OCI-M1 (cell line): ENCODE measurements around the gene SLC38A1.

ENCODE experiments used
- DNase-seq: peaks from one replicate; lab custom pipeline; 2025; lab: John Stamatoyannopoulos, UW

Gene SLC38A1

DNA sequence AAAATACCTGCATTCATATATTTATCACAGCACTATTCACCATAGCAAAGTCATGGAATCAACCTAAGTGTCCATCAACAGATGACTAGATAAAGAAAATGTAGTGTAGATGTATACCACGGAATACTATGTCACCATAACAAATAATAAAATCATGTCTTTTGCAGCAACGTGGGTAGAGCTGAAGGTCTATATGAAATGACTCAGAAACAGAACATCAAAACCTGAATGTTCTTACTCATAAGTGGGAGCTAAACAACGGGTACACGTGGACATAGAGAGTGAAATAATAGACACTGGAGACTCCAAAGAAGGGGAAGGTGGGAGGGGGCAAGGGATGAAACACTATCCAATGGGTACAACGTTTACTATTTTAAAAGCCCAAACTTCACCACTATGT lies 37.9 kb downstream of the SLC38A1 start:
- no peak for DNase-seq

DNA sequence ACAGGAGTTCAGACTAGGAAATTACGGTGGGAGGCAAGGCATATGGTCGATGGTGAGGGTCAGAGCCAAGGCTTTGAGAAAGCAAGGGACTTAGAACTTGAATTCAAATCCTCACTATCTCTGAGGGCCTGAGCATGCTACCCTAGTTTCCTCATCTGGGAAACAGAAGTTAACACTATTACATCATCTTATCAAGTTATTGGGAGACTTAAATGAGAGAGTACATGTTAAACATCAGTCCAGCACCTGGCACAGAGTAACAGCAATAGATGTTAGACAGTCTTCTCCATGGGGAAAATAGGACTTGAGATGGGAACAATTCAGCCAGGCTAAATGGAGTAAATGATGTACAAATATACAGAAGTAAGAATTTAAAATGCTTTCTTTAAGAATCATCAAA lies 38.5 kb downstream of the SLC38A1 start:
- DNase-seq = no peak

DNA sequence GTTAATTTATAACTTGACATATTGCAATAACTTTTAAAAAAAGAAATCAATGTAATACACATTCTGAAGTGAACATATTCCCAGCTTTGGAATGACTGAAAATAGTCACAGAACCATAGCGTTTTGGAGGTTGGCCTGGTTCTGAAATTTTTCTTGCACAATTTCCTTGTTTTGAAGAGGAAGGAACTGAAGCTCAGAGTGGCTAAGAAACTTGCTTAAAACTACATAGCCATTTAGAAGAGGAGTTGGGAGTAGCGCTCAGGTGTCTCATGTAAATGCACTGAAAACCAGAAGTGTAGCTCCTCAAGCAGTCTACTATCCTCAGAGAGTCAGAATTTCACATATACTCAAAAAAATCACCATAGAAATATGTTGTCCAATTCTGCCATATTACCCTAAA lies 41.2 kb downstream of the SLC38A1 start:
- no peak for DNase-seq

DNA sequence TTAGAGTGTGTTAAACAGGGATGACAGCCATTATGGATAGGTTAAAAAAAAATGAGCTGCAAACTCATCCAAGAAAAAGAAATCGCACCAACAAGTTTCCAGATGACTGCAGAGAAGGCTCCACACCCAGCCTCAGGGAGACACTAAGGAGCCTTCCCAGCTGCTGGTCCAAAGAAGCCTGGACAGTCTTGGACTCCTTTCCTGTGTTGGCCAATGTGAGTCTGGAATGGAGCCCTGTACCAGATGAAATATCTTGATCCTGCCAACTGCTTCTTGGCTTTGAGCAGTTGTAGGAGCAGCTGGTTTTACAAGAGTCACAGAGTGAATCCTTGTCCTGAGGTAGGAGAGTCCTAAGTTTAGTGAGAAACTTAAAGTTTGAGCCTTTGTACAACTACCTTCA lies 44.5 kb downstream of the SLC38A1 start:
- no peak for DNase-seq

DNA sequence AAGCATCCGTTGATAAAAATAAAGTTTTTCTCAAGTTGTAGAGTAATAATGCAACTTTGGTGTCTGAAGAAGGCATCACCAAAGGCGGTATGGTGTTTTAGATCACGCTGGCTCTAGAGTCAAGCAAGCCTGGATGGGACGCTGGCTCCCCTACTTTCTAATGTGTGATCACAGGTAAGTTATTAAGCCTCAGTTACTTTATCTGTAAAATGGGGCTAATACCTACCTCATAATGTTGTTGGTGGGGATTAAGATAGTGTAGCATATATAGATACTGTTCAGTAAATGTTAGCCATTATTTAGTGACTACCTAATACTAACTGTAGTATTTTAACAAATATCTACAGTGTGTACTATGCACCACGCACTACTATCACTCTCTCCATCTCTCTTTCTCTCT lies 45.8 kb downstream of the SLC38A1 start:
- DNase-seq = no peak

DNA sequence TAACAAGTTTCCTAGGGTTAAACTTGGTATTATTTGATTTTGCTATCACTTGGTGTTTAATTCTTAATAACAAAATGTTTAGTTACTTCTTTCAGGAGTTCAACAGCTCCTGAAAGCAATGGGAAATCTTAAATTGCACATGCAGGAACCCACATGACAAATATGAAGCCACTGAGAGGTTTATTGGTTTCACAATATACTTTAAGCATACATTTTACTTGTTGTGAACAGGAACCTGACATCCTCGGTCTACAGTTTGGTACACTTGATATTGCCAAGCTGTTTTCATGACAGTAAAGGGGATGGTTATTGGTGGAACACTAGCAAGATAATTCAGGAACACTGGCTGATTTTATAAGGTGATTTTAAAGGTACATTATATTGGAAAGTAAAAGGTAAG lies 46.2 kb downstream of the SLC38A1 start:
- DNase-seq = no peak

DNA sequence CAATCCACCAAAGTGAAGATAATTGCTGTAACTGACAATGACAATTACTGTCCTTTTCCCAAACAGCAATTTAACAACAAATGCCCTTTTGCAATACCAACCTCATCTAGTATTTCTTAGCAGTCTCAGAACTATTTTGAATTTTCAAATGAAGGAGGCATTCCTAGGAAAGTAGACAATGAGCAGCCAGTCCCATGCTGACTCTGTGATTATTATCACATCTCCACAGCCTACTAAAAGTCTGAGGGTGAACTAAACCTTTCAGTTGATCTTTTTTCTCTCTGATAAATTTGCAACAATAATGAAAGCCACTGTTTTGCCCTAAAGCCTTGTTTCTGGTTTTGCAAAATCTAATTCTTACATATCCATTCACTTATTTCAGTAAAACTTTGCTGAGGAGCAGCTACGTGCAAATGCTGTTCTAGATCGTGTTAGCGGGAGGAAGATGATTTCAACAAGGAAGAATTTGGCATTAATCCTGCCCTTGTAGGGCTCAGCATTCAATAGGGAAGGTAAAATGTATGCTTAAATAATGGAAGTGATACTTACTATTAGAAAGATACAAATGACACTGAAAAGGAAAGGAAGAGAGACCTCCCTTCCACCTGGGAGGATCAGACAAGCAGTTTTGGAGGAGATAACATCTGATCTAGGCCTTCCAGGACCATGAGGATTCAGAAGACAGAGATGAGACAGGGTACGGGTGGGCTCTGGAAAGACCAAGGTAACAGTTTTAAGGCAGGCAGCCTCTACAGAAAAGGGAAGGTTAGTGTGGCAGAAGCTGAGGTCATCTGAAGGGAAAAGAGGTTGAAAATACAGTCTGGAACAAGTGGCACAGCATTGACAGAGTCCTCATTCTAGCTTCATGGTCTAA lies 47.4 kb downstream of the SLC38A1 start:
- DNase-seq = no peak

DNA sequence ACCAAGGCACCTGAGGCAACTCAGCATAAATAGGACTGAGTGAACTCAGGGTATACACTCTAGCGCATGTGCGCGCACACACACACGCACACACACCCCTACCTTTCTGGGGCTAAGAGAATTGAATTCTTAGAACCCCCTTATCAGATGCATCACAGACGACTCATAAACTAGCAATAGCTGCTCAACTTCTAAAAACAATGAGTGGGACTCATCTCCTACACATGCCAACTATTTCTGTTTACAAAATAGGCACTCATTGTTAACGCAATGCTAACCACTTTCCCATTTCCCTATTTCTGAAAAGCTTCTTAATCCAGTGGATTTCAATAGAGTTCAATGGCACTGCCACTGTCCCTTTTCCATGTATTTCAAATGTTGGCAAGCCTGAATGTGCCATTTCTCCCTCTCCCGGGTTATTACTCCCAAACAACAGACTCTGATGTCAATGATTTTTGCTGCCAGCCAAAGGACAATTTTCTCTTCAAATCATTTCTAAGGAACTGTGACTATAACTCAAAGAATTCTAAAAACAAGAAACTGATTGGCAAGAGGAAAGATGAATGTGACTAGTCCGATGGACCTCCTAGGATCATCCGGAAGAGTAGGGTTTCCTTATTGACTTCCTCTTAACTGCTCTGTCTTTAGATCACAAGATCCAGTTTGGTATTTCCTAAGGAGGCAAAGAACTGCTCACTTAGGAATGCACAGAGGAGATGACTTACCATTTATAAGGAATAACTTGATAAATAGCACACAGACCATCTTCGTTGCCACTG lies 48.8 kb downstream of the SLC38A1 start:
- DNase-seq = peak; percentile 33

DNA sequence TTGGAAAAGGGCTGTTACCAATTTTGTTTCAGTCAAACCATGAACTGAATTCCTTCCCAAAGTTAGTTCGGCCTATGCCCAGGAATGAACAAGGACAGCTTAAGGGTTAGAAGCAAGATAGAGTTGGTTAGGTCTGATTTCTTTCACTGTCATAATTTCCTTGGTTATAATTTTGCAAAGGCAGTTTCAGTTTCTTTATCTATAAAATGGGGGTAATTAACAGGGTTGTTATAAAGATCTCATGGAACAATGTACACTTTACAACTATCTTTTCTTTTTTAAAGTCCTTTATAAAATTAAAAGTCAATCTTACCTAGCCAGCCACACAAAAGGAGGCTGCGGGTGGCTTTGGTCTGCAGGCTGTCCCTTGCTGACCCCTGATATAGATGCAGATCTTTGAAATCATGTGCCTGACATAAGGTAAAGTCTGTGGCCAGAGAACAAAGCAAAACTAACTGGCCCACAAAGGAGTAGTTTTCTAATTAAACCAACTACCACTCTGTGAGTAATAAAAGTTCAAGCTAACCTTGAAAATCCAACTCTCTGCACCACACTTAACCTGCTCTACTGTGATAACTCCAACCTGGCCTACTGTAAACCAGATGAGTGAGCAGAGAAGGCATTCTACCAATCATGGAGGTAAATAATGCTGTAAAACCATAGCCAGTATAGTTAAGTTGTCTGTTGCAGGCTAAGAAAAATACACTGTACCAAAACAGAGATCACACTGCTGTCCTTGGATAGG lies 49.5 kb downstream of the SLC38A1 start:
- DNase-seq = no peak

DNA sequence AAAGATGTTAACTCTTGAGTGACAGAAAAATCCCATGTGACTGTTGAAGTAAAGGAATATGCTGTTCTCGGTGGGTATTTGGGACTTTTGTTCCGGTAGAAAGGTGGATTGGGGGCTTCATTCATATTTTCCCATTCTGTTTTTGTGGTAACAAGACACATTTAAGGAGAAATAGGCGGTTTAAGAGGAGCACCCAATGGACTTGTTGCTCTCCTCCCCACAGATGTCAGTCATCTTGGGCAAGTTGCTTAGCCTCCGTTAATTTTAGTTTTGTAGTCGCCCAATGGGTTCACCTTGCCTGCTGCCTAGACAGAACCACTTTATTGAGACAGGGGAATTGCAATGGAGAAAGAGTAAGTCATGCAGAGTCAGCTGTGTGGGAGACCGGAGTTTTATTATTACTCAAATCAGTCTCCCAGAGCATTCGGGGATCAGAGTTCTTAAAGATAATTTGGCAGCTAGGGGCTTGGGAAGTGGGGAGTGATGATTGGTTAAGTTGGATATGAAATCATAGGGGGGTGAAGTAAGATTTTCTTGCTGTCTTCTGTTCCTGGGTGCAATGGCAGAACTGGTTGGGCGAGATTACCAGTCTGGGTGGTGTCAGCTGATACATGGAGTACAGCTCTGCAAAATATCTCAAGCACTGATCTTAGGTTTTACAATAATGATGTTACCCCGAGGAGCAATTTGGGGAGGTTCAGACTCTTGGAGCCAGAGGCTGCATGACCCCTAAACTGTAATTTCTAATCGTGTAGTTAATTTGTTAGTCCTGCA lies 50.3 kb downstream of the SLC38A1 start:
- DNase-seq = no peak

DNA sequence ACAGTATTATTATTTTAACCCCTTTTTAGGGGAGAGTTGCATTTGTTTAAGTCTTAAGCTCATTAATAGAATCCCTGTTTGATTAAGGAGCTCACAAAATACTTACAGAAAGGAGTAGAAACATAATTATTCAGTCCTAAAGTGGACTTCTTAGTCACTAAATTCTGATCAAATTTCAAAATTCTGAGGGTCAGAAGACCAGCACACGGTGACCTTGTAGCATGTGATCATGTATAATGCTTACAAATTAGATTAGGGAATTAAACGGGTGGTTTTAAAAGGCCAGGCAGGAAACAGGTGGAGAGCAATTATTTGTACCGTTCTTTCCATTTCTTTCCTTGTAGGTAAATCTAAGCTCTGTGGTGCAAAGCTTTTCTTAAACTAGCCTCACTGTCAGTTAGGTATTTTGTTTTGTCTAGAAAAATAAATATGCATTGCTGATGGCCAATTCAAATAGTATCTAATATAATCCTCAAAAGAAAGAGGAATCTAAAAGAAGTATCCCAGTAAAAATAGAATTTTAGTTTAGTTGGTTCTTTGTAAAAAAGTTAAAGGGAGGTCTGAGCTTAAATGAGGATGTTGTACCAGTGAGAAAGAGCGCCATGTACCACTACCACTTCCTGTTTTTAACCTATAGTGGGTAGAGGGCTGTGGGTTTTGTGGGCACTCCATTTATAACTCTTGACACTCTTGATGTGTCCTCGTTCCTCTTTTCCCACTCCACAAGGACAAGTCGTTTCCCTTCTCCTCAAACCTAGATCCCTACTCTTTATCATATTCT lies 51.1 kb downstream of the SLC38A1 start:
- DNase-seq = peak; percentile 85

DNA sequence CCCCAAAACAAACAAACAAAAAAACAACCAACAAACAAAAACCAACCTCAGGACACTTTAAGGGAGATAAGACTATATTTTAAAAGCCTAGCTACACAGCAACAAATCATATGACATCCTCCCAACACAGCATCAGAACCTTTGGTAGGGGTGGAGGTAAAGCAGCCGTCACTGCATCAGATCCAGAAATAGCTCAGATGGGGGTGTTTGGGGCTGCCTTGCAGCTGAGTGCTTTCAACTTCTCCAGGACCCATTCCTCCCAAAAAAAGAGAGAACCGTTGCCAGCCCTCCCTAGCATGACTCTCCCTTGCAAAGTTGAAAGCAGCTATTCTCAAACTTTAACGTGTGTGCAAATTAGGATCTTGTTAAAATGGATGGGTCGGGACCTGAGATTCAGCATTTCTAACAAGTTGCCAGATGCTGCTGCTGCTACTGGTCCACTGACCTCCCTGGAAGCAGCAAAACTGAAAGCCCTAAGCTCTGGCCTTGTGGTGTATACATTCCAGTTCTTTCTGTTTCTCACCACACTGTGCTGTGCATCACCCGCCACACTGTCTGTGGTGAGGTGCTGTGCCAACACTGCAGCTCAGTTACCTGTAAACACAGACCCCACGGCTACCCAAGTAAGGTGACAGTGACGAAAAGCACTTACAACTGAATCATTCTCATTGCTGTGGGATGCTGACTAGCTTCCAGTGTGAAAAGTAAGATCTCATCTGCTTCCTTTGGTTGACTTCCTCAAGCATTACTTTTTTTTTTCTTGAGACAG lies 54.0 kb downstream of the SLC38A1 start:
- no peak for DNase-seq

DNA sequence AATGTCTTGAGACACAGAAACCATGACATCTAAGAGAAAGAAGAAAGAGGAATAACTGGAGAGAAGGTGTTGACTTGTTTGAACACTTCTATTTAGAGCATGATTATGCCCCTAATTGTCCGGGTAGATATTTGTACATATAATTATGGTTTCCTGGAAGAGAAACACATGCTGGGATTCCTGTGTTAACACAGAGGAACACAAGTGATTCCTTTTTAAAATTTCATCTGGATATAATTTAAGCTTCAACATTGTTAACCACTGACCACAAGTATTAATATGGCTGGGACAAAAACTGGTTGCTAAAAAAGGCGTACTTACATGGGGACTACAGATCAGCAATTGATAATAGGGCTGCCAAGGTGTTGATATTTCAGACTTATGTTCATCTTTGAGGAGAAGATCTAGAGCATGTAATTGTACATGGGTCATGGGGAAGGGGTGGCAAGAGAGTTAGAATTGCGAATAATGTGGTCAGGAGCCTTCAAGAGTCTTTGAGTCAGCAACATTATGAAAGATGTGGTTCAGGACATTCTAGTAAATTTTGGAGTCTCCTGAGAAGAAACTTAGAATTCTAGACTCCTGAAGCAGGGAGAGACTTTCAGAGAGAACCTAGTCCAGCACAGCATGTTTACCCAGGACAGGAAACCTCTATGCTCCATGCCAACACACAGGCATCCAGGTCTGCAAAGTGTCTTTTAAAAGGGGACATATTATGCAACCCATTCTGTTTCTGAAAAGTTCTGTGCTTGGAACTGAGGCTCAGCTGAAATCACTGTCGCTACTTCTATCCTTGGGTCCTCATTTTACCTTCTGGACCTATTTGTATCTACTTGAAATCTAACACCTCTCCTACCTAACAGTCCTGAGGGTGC lies 56.5 kb downstream of the SLC38A1 start:
- no peak for DNase-seq

DNA sequence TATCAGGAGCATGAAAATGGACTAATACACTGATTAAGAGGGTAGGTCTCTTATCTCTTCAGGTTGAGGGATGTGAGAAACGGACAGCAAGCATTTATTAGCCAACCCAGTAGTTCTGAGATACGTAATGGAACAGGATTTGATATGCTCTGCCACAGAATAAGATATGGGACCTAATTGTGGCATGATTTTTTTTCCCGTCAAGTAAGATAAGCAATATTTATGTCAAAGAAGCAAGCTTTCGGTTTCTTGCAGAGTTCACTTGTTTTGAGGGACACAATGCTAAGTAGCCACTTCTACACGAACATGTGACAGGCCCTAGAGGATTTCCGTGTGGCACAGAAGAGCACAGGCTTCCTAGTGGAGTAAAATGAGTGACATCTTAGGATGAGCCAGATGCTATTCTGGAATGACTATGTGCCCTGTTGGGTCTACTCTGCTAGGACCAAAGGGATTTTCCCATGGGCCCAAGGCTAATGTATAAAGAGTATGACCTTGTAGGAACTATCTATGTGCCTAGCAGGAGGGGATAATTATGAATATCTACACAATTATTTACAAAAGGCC lies 57.9 kb downstream of the SLC38A1 start:
- DNase-seq = peak; percentile 69

DNA sequence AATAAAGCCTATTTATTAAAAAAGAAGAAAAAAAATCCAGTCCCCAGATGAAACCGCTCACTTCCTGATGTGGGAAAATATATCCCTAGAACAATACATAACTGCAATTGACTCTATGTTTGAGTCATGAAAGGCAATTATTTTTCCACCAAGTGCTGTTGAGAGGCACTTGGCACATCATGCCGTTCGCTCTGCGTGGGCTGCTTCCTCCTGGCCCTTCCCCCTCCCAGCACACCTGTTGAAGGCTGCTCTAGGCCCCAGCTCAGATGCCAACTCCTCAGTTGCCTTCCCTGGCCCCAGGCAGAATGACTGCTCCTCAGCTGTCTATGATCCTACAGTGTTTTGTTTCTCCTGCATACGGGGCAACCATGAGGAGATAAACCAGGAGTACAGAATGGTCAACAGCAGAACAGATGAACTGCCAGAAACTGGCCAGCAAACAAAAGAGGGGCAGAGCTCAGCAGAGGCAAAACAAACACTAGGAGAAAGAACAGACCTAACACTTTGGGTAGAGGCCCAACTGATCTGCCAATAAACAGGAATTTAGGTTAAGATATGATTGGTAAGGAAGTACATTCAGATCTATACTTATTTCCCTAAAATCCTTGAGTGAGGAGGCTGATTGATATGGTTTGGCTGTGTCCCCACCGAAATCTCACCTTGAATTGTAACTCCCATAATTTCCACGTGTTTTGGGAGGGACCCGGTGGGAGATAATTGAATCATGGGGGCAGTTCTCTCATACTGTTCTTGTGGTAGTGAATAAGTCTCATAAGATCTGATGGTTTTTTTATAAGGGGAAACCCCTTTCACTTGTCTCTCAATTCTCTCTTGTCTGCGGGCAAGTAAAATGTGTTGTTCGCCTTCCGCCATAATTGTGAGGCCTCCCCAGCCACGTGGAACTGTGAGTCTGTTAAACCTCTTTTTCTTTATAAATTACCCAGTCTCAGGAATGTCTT lies 58.6 kb downstream of the SLC38A1 start:
- DNase-seq = no peak

DNA sequence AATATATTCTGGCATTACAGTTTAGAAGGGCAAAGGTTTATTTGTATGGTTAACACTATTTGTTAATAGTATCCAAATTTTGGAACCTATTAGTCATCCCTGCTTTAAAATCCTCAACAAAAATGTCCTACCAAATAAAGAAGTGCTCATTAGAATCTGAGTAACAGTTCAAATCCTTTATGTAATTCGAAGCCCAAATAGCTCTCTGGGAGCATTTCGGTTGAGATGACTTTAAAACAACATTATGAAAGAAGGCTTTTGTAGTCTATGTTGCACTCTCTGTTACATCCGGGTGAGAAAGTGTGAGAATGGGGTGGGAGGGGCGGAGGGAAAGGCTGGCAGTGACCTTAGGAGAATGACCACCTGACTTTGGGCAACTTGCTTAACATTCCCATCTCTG lies 59.7 kb downstream of the SLC38A1 start:
- DNase-seq = no peak

DNA sequence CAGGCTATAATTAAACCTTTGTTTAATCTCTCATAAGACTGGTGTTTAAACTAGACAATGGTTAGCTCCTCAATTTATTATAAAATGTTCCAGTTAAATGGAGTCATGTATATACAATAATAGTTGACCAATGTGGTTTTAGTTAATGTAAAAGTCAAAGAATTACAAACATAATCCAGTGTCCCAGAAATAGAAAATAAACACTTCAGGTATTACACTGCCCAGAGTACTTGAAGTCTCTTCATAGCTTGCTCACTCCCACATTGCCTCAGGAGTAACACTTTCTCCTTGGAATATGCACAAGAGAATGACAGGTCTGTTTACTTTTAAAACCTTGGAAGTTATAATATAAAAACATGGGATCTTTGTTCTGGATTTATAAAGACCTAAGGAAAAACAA lies 60.5 kb downstream of the SLC38A1 start:
- no peak for DNase-seq

DNA sequence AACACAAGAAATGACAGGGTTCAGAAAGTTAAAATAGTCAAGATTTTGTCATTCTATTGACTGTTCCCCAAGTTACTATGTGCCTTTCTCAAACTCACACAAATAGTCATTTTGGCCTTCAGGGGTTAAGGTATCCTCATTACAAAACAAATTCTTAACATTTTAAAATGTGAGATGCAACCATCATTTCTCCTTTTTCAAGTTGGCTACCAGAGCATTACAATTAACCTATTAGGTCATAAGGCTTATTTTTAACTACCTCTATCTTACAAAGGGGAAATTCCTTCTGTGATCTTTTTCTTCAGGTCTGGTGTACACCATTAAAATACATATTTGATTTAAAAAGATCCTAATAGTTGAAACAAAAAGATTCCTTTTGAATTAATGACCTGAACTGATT lies 61.2 kb downstream of the SLC38A1 start:
- no peak for DNase-seq
